B cell (primary cell): Measurements from ENCODE around the gene EFHB. TPM values are rescaled to one million over a fixed set of nuclear protein-coding genes. Genes with fewer than 3 reads are reported as not detected.

Experiments
- ATAC-seq: fragments of 200-7000 bp; cut with Tn5 transposase; one replicate; pipeline ENCODE4 v1.10.0; 2021; ENCODE audit warnings: low read depth, mild to moderate bottlenecking, moderate number of reproducible peaks, moderate library complexity
- CTCF ChIA-PET: fragments of 350-600 bp; sonication (Branson Sonifier 250); formaldehyde crosslinking; loops from one replicate; lab custom pipeline; 2021; ENCODE audit warnings: antibody characterized with exemption, inconsistent platforms; lab: Charles Lee
- POLR2A ChIA-PET: fragments of 350-600 bp; sonication (Branson Sonifier 250); formaldehyde crosslinking; loops from one replicate; lab custom pipeline; 2021; ENCODE audit warnings: antibody characterized with exemption; lab: Charles Lee
- DNase-seq: peaks from one replicate; pipeline ENCODE4 v3.0.0; 2013
- H2AFZ ChIP-seq: 2 replicates; pipeline ENCODE4 v1.6.1; 2012; ENCODE audit warnings: mild to moderate bottlenecking, low read depth, low read length; ENCODE audit not compliant: insufficient read depth, poor library complexity, severe bottlenecking
- H3K27ac ChIP-seq, 2 donors: 1 replicate in 1 of 2; 2 replicates in 1 of 2; pipeline ENCODE4 v1.5.1; 2012 to 2013; ENCODE audit warnings: low read length in 2 of 2, mild to moderate bottlenecking in 2 of 2, moderate library complexity in 1 of 2
- H3K27me3 ChIP-seq, 4 experiments: fragments of 200-600 bp in 1 of 4; sonication (generic) in 1 of 4; replicated peaks in 1 of 4; 1 replicate in 2 of 4; 2 replicates in 2 of 4; pipeline versions ENCODE4 v1.6.1 to v1.7.0; 2013 to 2016; ENCODE audit warnings: low read length in 3 of 4, mild to moderate bottlenecking in 2 of 4, mixed read lengths in 1 of 4, moderate library complexity in 1 of 4; ENCODE audit not compliant: insufficient read depth in 4 of 4, control insufficient read depth in 3 of 4; ENCODE audit errors: control extremely low read depth in 1 of 4
- H3K36me3 ChIP-seq, 2 experiments: replicated peaks in 1 of 2; 1 replicate in 1 of 2; 2 replicates in 1 of 2; pipeline versions ENCODE4 v1.6.1 to v1.7.1; 2013; ENCODE audit warnings: low read length in 1 of 2; ENCODE audit not compliant: insufficient read depth in 2 of 2, control insufficient read depth in 1 of 2; ENCODE audit errors: control extremely low read depth in 1 of 2, extremely low read depth in 1 of 2
- H3K4me1 ChIP-seq, 2 donors: fragments of 200-600 bp in 1 of 2; sonication (generic) in 1 of 2; 1 replicate in 1 of 2; 2 replicates in 1 of 2; pipeline versions ENCODE4 v1.5.1 to v1.6.1; 2013 to 2017; ENCODE audit warnings: low read length in 2 of 2; ENCODE audit not compliant: control insufficient read depth in 2 of 2, insufficient read depth in 2 of 2
- H3K4me2 ChIP-seq: replicated peaks from 2 replicates; pipeline ENCODE3; 2012; ENCODE audit warnings: mild to moderate bottlenecking, low read depth, low read length; ENCODE audit not compliant: poor library complexity, severe bottlenecking
- H3K4me3 ChIP-seq, 5 experiments: fragments of 200-600 bp in 1 of 5; sonication (generic) in 1 of 5; 1 replicate in 3 of 5; 2 replicates in 2 of 5; pipeline versions ENCODE4 v1.5.1 to v1.7.0; 2011 to 2016; ENCODE audit warnings: low read length in 4 of 5, mild to moderate bottlenecking in 4 of 5, low read depth in 2 of 5, control low read depth in 1 of 5, moderate library complexity in 1 of 5; ENCODE audit not compliant: insufficient read depth in 1 of 5; ENCODE audit errors: control extremely low read depth in 1 of 5, extremely low read depth in 1 of 5
- H3K79me2 ChIP-seq: fragments of 200-600 bp; sonication (generic); one replicate; pipeline ENCODE4 v1.6.0; 2016; ENCODE audit warnings: low read length; ENCODE audit not compliant: control insufficient read depth, insufficient read depth
- H3K9ac ChIP-seq: fragments of 200-600 bp; sonication (generic); 2 replicates; pipeline ENCODE4 v1.6.1; 2017; ENCODE audit warnings: mild to moderate bottlenecking, low read length, moderate library complexity
- H3K9me3 ChIP-seq, 3 donors: one replicate each; pipeline versions ENCODE4 v1.6.1 to v1.7.1; 2013; ENCODE audit warnings: low read length in 2 of 3; ENCODE audit not compliant: control insufficient read depth in 2 of 3, insufficient read depth in 1 of 3; ENCODE audit errors: control extremely low read depth in 1 of 3
- H4K20me1 ChIP-seq: 2 replicates; pipeline ENCODE4 v1.6.0; 2012; ENCODE audit warnings: mild to moderate bottlenecking, low read length; ENCODE audit not compliant: insufficient read depth, control insufficient read depth, poor library complexity, severe bottlenecking
- H3K27ac Mint-ChIP-seq: one replicate; pipeline ENCODE4 v1.8.0; 2021; ENCODE audit warnings: mixed read lengths
- H3K27me3 Mint-ChIP-seq: one replicate; pipeline ENCODE4 v1.8.0; 2021; ENCODE audit warnings: mixed read lengths
- H3K4me1 Mint-ChIP-seq: one replicate; pipeline ENCODE4 v1.8.0; 2021; ENCODE audit warnings: mixed read lengths
- H3K4me3 Mint-ChIP-seq: one replicate; pipeline ENCODE4 v1.8.0; 2021; ENCODE audit warnings: mixed read lengths
- H3K9me3 Mint-ChIP-seq: one replicate; pipeline ENCODE4 v1.8.0; 2022; ENCODE audit warnings: mixed read lengths; ENCODE audit not compliant: insufficient read depth
- EZH2 ChIP-seq: IDR thresholded peaks from 2 replicates; pipeline ENCODE4 v1.6.1; 2012; ENCODE audit warnings: borderline replicate concordance, low read depth, mild to moderate bottlenecking, moderate library complexity, low read length; ENCODE audit not compliant: insufficient read depth, poor library complexity, severe bottlenecking
- WGBS: methylation state at CpG from one replicate; pipeline ENCODE4 v1.1.5; 2013; ENCODE audit warnings: missing lambda C conversion rate; ENCODE audit not compliant: insufficient coverage; 5-methylcytosine and 5-hydroxymethylcytosine counted together
- intact Hi-C: fragments of 100-400 bp; cut with micrococcal nuclease; formaldehyde crosslinking; loops from one replicate; pipeline ENCODE4 v1.10.0; 2022
- polyA plus RNA-seq: library from polyadenylated mRNA; depleted of rRNA; stranded (reverse); fragments of >200 nt; gene quantifications from 2 replicates; pipeline ENCODE4 v1.2.3, GENCODE V29; 2012
- total RNA-seq, 2 donors: library from RNA; stranded (reverse); fragments of 120-200 nt in 1 of 2; gene quantifications; 1 replicate in 1 of 2; 2 replicates in 1 of 2; pipeline versions ENCODE4 v1.2.3 to v1.2.4, GENCODE V29; 2013 to 2022
- TF ChIP-seq, protein P1 (sequence below): fragments of 200-600 bp; IDR thresholded peaks from one replicate; pipeline ENCODE4 v1.8.0; 2022; ENCODE audit warnings: antibody characterized with exemption, mild to moderate bottlenecking

Gene EFHB
- total and polyA plus RNA-seq, 2 donors (not counting 1 experiment from before 2014, with no cell fraction given): 0.74 to 1.3 TPM

DNA sequence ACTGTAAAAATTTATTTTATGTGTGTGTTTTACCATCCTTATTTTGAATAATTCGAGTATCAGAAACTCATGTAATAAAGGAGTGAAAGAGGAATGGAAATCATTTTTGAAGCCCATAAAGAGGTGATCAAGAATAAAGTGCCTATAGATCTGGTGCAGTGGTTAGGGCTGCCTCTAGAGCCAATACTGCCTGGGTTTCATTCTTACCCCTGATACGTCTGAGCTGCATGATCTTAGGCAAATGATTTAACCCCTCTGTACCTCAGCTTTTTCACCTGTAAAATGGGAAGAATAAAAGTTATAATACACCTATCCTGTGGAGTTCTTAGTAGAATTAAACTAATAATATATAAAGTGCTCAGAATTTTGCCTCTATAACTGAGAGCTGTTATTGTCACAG, 30.4 kb downstream of the EFHB start:
- no peak for DNase-seq
- ChIA-PET CTCF (no interaction called here), POLR2A (no interaction called here)
- H3K4me1 Mint-ChIP-seq: no peaks in the 10 kb centered on the region
- peaks cover 2% of the 10 kb centered on the region for H3K9me3 Mint-ChIP-seq
- no peak overlapping the region for H3K4me2 ChIP-seq
- no peak for TF ChIP-seq EZH2
- TF ChIP-seq, protein P1, sequence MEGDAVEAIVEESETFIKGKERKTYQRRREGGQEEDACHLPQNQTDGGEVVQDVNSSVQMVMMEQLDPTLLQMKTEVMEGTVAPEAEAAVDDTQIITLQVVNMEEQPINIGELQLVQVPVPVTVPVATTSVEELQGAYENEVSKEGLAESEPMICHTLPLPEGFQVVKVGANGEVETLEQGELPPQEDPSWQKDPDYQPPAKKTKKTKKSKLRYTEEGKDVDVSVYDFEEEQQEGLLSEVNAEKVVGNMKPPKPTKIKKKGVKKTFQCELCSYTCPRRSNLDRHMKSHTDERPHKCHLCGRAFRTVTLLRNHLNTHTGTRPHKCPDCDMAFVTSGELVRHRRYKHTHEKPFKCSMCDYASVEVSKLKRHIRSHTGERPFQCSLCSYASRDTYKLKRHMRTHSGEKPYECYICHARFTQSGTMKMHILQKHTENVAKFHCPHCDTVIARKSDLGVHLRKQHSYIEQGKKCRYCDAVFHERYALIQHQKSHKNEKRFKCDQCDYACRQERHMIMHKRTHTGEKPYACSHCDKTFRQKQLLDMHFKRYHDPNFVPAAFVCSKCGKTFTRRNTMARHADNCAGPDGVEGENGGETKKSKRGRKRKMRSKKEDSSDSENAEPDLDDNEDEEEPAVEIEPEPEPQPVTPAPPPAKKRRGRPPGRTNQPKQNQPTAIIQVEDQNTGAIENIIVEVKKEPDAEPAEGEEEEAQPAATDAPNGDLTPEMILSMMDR: no peak
- no peak overlapping the region for H3K4me3 Mint-ChIP-seq
- H2AFZ ChIP-seq: no peak overlapping the region
- H3K4me3 ChIP-seq: no peak overlapping the region
- WGBS: no CpG with 5 or more reads among the region's 2 CpGs
- H4K20me1 ChIP-seq: no peaks in the 10 kb centered on the region
- no peak overlapping the region for H3K27ac ChIP-seq
- no peak for ATAC-seq
- no peak overlapping the region for H3K9ac ChIP-seq
- intact Hi-C loops: no loop called here
- H3K27ac Mint-ChIP-seq: no peak overlapping the region
- no peaks in the 10 kb centered on the region for H3K27me3 ChIP-seq
- H3K4me1 ChIP-seq: no peaks in the 10 kb centered on the region
- H3K27me3 Mint-ChIP-seq: peaks cover 2% of the 10 kb centered on the region
- no peaks in the 10 kb centered on the region for H3K79me2 ChIP-seq
- H3K36me3 ChIP-seq: no peaks in the 10 kb centered on the region
- H3K9me3 ChIP-seq: peaks cover 1 to 4% (median 3%) of the 10 kb centered on the region in 3 donors

DNA sequence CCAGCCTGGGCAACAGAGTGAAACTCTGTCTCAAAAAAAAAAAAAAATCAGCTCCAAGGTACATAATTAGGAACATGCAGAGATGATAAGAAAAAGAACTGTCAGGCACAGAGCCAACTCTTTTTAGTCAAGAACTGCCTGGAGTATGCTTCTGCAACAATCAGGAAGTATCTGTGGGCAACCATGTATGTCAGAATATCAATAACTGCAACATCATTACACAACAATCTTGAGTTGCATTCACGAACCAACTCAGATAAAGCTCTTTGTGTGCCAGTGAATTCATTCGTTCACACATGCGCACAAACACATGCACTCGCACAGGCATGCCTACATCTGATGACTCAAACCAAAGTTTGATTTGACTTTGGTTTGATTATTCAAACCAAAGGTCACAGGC, 32.1 kb downstream of the EFHB start:
- Histone ChIP-seq H3K9ac (no peak overlapping the region), H3K4me2 (no peak overlapping the region), H3K27me3 (no peaks in the 10 kb centered on the region), H3K36me3 (no peaks in the 10 kb centered on the region), H2AFZ (no peak overlapping the region), H3K4me3 (no peak overlapping the region), H3K27ac (no peak overlapping the region), H4K20me1 (no peaks in the 10 kb centered on the region), H3K79me2 (no peaks in the 10 kb centered on the region), H3K4me1 (no peaks in the 10 kb centered on the region), H3K9me3 (peaks cover 1 to 4% (median 3%) of the 10 kb centered on the region in 3 donors)
- 79% methylated on average over 4 of the region's 4 CpGs for WGBS
- ChIA-PET CTCF (no interaction called here), POLR2A (no interaction called here)
- no peak for TF ChIP-seq EZH2
- TF ChIP-seq, protein P1: no peak
- intact Hi-C loops: no loop called here
- Mint-ChIP-seq H3K9me3 (peaks cover 2% of the 10 kb centered on the region), H3K27me3 (peaks cover 2% of the 10 kb centered on the region), H3K4me3 (no peak overlapping the region), H3K27ac (no peak overlapping the region), H3K4me1 (no peaks in the 10 kb centered on the region)
- DNase-seq (no peak), ATAC-seq (no peak)
